IMR-90 (cell line): ENCODE data around the gene CACNA2D3. TPM values are rescaled to one million over a fixed set of nuclear protein-coding genes. Genes with fewer than 3 reads are reported as not detected.

ENCODE experiments used
- ATAC-seq: fragments of 200-7000 bp; cut with Tn5 transposase; 2 replicates; pipeline ENCODE4 v1.9.1; 2020; ENCODE audit warnings: low read depth, mild to moderate bottlenecking, moderate library complexity
- BruUV-seq: library from RNA; stranded (reverse); fragments of 400-500 nt; replicated peaks from 2 replicates; lab custom pipeline; 2021; lab: Mats Ljungman, UMichigan
- CTCF ChIA-PET: fragments of 300-600 bp; formaldehyde crosslinking; extraction: SDS; loops from one replicate; lab custom pipeline; 2021; ENCODE audit warnings: antibody characterized with exemption; lab: Yijun Ruan, JAX
- POLR2A ChIA-PET: fragments of 300-600 bp; sonication (Branson Sonifier 250); formaldehyde crosslinking; loops from one replicate; lab custom pipeline; 2022; ENCODE audit warnings: antibody characterized with exemption; ENCODE audit not compliant: unreplicated experiment; lab: Charles Lee
- DNase-seq: peaks from one replicate; pipeline ENCODE4 v3.0.0; 2013
- H2AFZ ChIP-seq: replicated peaks from 2 replicates; pipeline ENCODE3; 2013; ENCODE audit warnings: low read length, mild to moderate bottlenecking; ENCODE audit not compliant: poor library complexity
- H2AK5ac ChIP-seq: 2 replicates; pipeline ENCODE4 v1.6.1; 2013; ENCODE audit warnings: low read depth, low read length, inconsistent platforms
- H2AK9ac ChIP-seq: replicated peaks from 2 replicates; pipeline ENCODE3; 2013; ENCODE audit warnings: mild to moderate bottlenecking, low read depth, low read length, moderate library complexity; ENCODE audit not compliant: poor library complexity
- H2BK120ac ChIP-seq: 2 replicates; pipeline ENCODE4 v1.6.1; 2013; ENCODE audit warnings: low read depth, low read length, inconsistent platforms
- H2BK15ac ChIP-seq: 3 replicates; pipeline ENCODE4 v1.6.1; 2013; ENCODE audit warnings: low read depth, low read length, inconsistent platforms
- H2BK20ac ChIP-seq: 2 replicates; pipeline ENCODE4 v1.6.1; 2013; ENCODE audit warnings: low read depth, mild to moderate bottlenecking, inconsistent platforms, low read length, moderate library complexity
- H2BK5ac ChIP-seq: 2 replicates; pipeline ENCODE4 v1.6.1; 2013; ENCODE audit warnings: mild to moderate bottlenecking, low read depth, low read length, inconsistent platforms; ENCODE audit not compliant: poor library complexity, severe bottlenecking
- H3K14ac ChIP-seq: replicated peaks from 2 replicates; pipeline ENCODE4 v1.6.1; 2013; ENCODE audit warnings: low read depth, low read length, inconsistent platforms
- H3K18ac ChIP-seq: 2 replicates; pipeline ENCODE4 v1.6.1; 2013; ENCODE audit warnings: low read depth, low read length, control low read depth
- H3K23ac ChIP-seq: 2 replicates; pipeline ENCODE4 v1.6.1; 2013; ENCODE audit warnings: low read depth, low read length, inconsistent platforms
- H3K27ac ChIP-seq: 2 replicates; pipeline ENCODE4 v1.5.1; 2013; ENCODE audit warnings: mild to moderate bottlenecking, control low read depth, low read length; ENCODE audit not compliant: insufficient read depth
- H3K27me3 ChIP-seq: 2 replicates; pipeline ENCODE4 v1.6.1; 2013; ENCODE audit warnings: low read length; ENCODE audit not compliant: control insufficient read depth, insufficient read depth
- H3K36me3 ChIP-seq: 2 replicates; pipeline ENCODE4 v1.6.1; 2013; ENCODE audit warnings: low read length, mixed read lengths; ENCODE audit not compliant: control insufficient read depth, insufficient read depth
- H3K4ac ChIP-seq: 2 replicates; pipeline ENCODE4 v1.6.1; 2013; ENCODE audit warnings: low read depth, low read length, inconsistent platforms
- H3K4me1 ChIP-seq: 2 replicates; pipeline ENCODE4 v1.6.1; 2013; ENCODE audit warnings: low read length, mixed read lengths; ENCODE audit not compliant: control insufficient read depth, insufficient read depth
- H3K4me2 ChIP-seq: 2 replicates; pipeline ENCODE4 v1.6.1; 2013; ENCODE audit warnings: low read depth, mild to moderate bottlenecking, control low read depth, low read length, moderate library complexity
- H3K4me3 ChIP-seq: 2 replicates; pipeline ENCODE4 v1.5.1; 2013; ENCODE audit warnings: low read depth, mild to moderate bottlenecking, control low read depth, low read length, moderate library complexity; ENCODE audit not compliant: insufficient read depth
- H3K56ac ChIP-seq: 2 replicates; pipeline ENCODE4 v1.6.1; 2013; ENCODE audit warnings: low read length, inconsistent platforms; ENCODE audit not compliant: insufficient read depth; ENCODE audit errors: extremely low read depth
- H3K79me1 ChIP-seq, 2 experiments: 2 replicates each; pipeline ENCODE4 v1.6.1; 2013; ENCODE audit warnings: low read length in 2 of 2, inconsistent platforms in 1 of 2, low read depth in 1 of 2
- H3K9ac ChIP-seq: 2 replicates; pipeline ENCODE4 v1.6.1; 2013; ENCODE audit warnings: low read depth, low read length, control low read depth
- H3K9me1 ChIP-seq: 2 replicates; pipeline ENCODE4 v1.6.1; 2013; ENCODE audit warnings: low read length, inconsistent platforms; ENCODE audit not compliant: insufficient read depth
- H3K9me3 ChIP-seq: 2 replicates; pipeline ENCODE4 v1.6.1; 2013; ENCODE audit warnings: low read length; ENCODE audit not compliant: control insufficient read depth, insufficient read depth
- H4K20me1 ChIP-seq: 2 replicates; pipeline ENCODE4 v1.6.1; 2013; ENCODE audit warnings: low read length, inconsistent platforms; ENCODE audit not compliant: insufficient read depth
- H4K5ac ChIP-seq: 2 replicates; pipeline ENCODE4 v1.6.1; 2013; ENCODE audit warnings: mild to moderate bottlenecking, low read depth, low read length, control low read depth
- H4K8ac ChIP-seq, 2 experiments: 2 replicates each; pipeline ENCODE4 v1.6.1; 2013; ENCODE audit warnings: low read depth in 2 of 2, low read length in 2 of 2, control low read depth in 1 of 2, inconsistent platforms in 1 of 2
- H4K91ac ChIP-seq: 2 replicates; pipeline ENCODE4 v1.6.1; 2013; ENCODE audit warnings: low read depth, low read length, inconsistent platforms; ENCODE audit not compliant: insufficient read depth
- BHLHE40 ChIP-seq: fragments of 150-350 bp; IDR thresholded peaks from 2 replicates; pipeline ENCODE4 v1.6.1; 2016; ENCODE audit warnings: mild to moderate bottlenecking, low read depth, low read length
- CEBPB ChIP-seq: IDR thresholded peaks from 2 replicates; pipeline ENCODE4 v1.6.1; 2012; ENCODE audit warnings: low read depth, low read length, improper control_type of control experiment
- CHD1 ChIP-seq: IDR thresholded peaks from 2 replicates; pipeline ENCODE4 v1.6.1; 2012; ENCODE audit warnings: low read depth, low read length, improper control_type of control experiment
- CTCF ChIP-seq: conservative IDR thresholded peaks from 2 replicates; pipeline ENCODE4 v1.5.1; 2012; ENCODE audit warnings: mild to moderate bottlenecking, low read depth, low read length, improper control_type of control experiment
- ELK1 ChIP-seq: fragments of 150-350 bp; IDR thresholded peaks from 2 replicates; pipeline ENCODE4 v1.6.1; 2016; ENCODE audit warnings: low read depth, mild to moderate bottlenecking, low read length, moderate library complexity, borderline replicate concordance
- FOS ChIP-seq: fragments of 150-350 bp; IDR thresholded peaks from 2 replicates; pipeline ENCODE4 v1.6.1; 2016; ENCODE audit warnings: low read depth, low read length
- MAFK ChIP-seq: IDR thresholded peaks from 2 replicates; pipeline ENCODE4 v1.6.1; 2012; ENCODE audit warnings: low read depth, low read length, improper control_type of control experiment
- MAZ ChIP-seq: IDR thresholded peaks from 2 replicates; pipeline ENCODE4 v1.6.1; 2012; ENCODE audit warnings: low read depth, mild to moderate bottlenecking, low read length, improper control_type of control experiment, moderate library complexity, borderline replicate concordance
- MXI1 ChIP-seq: IDR thresholded peaks from 2 replicates; pipeline ENCODE4 v1.6.1; 2012; ENCODE audit warnings: low read depth, mild to moderate bottlenecking, low read length, moderate library complexity, borderline replicate concordance
- NFE2L2 ChIP-seq: fragments of 150-350 bp; IDR thresholded peaks from 2 replicates; pipeline ENCODE4 v1.6.1; 2016; ENCODE audit warnings: low read depth, mild to moderate bottlenecking, low read length
- POLR2A ChIP-seq: IDR thresholded peaks from 2 replicates; pipeline ENCODE4 v1.6.1; 2012; ENCODE audit warnings: mild to moderate bottlenecking, low read depth, low read length
- RAD21 ChIP-seq: IDR thresholded peaks from 2 replicates; pipeline ENCODE4 v1.6.1; 2012; ENCODE audit warnings: low read length, improper control_type of control experiment
- RCOR1 ChIP-seq: IDR thresholded peaks from 2 replicates; pipeline ENCODE4 v1.6.1; 2012; ENCODE audit warnings: mild to moderate bottlenecking, low read length, improper control_type of control experiment; ENCODE audit not compliant: insufficient replicate concordance
- RFX5 ChIP-seq: IDR thresholded peaks from 2 replicates; pipeline ENCODE4 v1.8.0; 2012; ENCODE audit warnings: low read depth, mild to moderate bottlenecking, low read length, moderate library complexity
- SMC3 ChIP-seq: fragments of 150-350 bp; IDR thresholded peaks from 2 replicates; pipeline ENCODE4 v1.6.1; 2016; ENCODE audit warnings: low read depth, mild to moderate bottlenecking, antibody characterized with exemption, low read length, moderate library complexity
- USF2 ChIP-seq: fragments of 150-350 bp; IDR thresholded peaks from 2 replicates; pipeline ENCODE4 v1.6.1; 2017; ENCODE audit warnings: mild to moderate bottlenecking, antibody characterized with exemption, low read length, low read depth
- WGBS, 2 experiments: methylation state at CpG; one replicate each; pipeline versions ENCODE4 v1.1.5 to v1.1.7; 2013; ENCODE audit warnings: missing lambda C conversion rate in 2 of 2; ENCODE audit not compliant: insufficient read length in 1 of 2; ENCODE audit errors: extremely low coverage in 2 of 2; 5-methylcytosine and 5-hydroxymethylcytosine counted together
- dilution Hi-C: fragments of 300-500 bp; cut with HindIII; formaldehyde crosslinking; loops from one replicate; pipeline ENCODE4 v1.14.3; 2018; ENCODE audit warnings: low sequenced_read_pairs; ENCODE audit not compliant: unreplicated experiment
- in situ Hi-C: fragments of 300-500 bp; cut with MboI; formaldehyde crosslinking; loops from 3 replicates; pipeline ENCODE4 v1.14.3; 2019; ENCODE audit warnings: low sequenced_read_pairs, inconsistent platforms, mixed read lengths
- intact Hi-C: fragments of 100-400 bp; cut with micrococcal nuclease; formaldehyde crosslinking; loops from 2 replicates; pipeline ENCODE4 v1.10.0; 2022
- polyA plus RNA-seq, 3 experiments: library from polyadenylated mRNA; depleted of rRNA; stranded (reverse); fragments of >200 nt; gene quantifications; 2 replicates each; pipeline ENCODE4 v1.2.3, GENCODE V29; 2012; ENCODE audit warnings: low replicate concordance in 1 of 3
- total RNA-seq: library from RNA; depleted of rRNA; stranded (reverse); fragments of >200 nt; gene quantifications from 2 replicates; pipeline ENCODE4 v1.2.3, GENCODE V29; 2012

CACNA2D3 gene
- total and polyA plus RNA-seq, 2 of the 4 experiments (the other 2 are of a cell fraction): 0.36 to 0.41 TPM

- Histone ChIP-seq H3K79me1 (no peaks in the 10 kb centered on the region), H4K8ac (no peak overlapping the region), H3K27ac (no peak overlapping the region), H2AFZ (no peak overlapping the region), H3K18ac (no peak overlapping the region), H3K4me2 (no peak overlapping the region), H4K91ac (no peak overlapping the region), H2AK5ac (no peak overlapping the region), H3K36me3 (no peaks in the 10 kb centered on the region), H2BK15ac (no peak overlapping the region), H3K4me3 (no peak overlapping the region), H3K27me3 (no peaks in the 10 kb centered on the region; the same call in 1 of the 2 replicates), H2AK9ac (no peak overlapping the region), H3K9me3 (no peaks in the 10 kb centered on the region), H2BK5ac (no peak overlapping the region), H4K20me1 (no peaks in the 10 kb centered on the region), H3K56ac (no peak overlapping the region), H3K4ac (no peak overlapping the region), H2BK120ac (no peak overlapping the region), H2BK20ac (no peak overlapping the region), H3K9me1 (no peaks in the 10 kb centered on the region), H3K9ac (no peak overlapping the region), H3K14ac (no peak overlapping the region), H4K5ac (no peak overlapping the region), H3K23ac (no peak overlapping the region), H3K4me1 (no peaks in the 10 kb centered on the region)
- in situ Hi-C loops: loop anchor here (5.0 to 10.0 kb wide), 2 partner anchors 74 to 784 kb away; no protein-coding TSS in a partner anchor
- ATAC-seq: no peak
- intact Hi-C loops: no loop called here
- no TSS peak for BruUV-seq
- CTCF ChIA-PET: no interaction called here
- POLR2A ChIA-PET: no interaction called here
- no CpG with 5 or more reads among the region's 2 CpGs for WGBS, 2 experiments
- dilution Hi-C loops: no loop called here
- no peak for TF ChIP-seq ELK1
- no peak for TF ChIP-seq FOS
- no peak for TF ChIP-seq RCOR1
- no peak for TF ChIP-seq RAD21
- TF ChIP-seq CEBPB: no peak
- TF ChIP-seq POLR2A: no peak
- no peak for TF ChIP-seq MXI1
- TF ChIP-seq MAZ: no peak
- no peak for TF ChIP-seq CHD1
- no peak for TF ChIP-seq RFX5
- no peak for TF ChIP-seq CTCF
- TF ChIP-seq BHLHE40: no peak
- TF ChIP-seq USF2: no peak
- TF ChIP-seq SMC3: no peak
- no peak for TF ChIP-seq NFE2L2
- TF ChIP-seq MAFK: no peak
- DNase-seq: no peak
These were observed 818.6 kb downstream of the CACNA2D3 start for GRCh38 chr3:54940971-54941370.
